Neural progenitor cell (in vitro differentiated cells): ENCODE measurements around the gene CLIC5. TPM values are rescaled to one million over a fixed set of nuclear protein-coding genes. Genes with fewer than 3 reads are reported as not detected.

ENCODE experiments used
- DNase-seq: peaks from one replicate; pipeline ENCODE4 v3.0.0-alpha.2; 2016; ENCODE audit warnings: low spot score
- H2AFZ ChIP-seq: fragments of 200-600 bp; sonication (generic); replicated peaks from 2 replicates; pipeline ENCODE4 v1.6.1; 2016; ENCODE audit warnings: antibody characterized with exemption
- H3F3A ChIP-seq: fragments of 200-600 bp; sonication (generic); 2 replicates; pipeline ENCODE4 v1.6.1; 2016; ENCODE audit warnings: antibody characterized with exemption, low read depth
- H3K27ac ChIP-seq: fragments of 200-600 bp; sonication (generic); 2 replicates; pipeline ENCODE4 v1.5.1; 2016; ENCODE audit warnings: mild to moderate bottlenecking
- H3K27me3 ChIP-seq: fragments of 200-600 bp; sonication (generic); 2 replicates; pipeline ENCODE4 v1.6.1; 2016; ENCODE audit warnings: mild to moderate bottlenecking, moderate library complexity
- H3K36me3 ChIP-seq: fragments of 200-600 bp; sonication (generic); 2 replicates; pipeline ENCODE4 v1.5.1; 2016
- H3K4me1 ChIP-seq: fragments of 200-600 bp; sonication (generic); 2 replicates; pipeline ENCODE4 v1.6.1; 2016; ENCODE audit warnings: mixed run types
- H3K4me2 ChIP-seq: fragments of 200-600 bp; sonication (generic); 2 replicates; pipeline ENCODE4 v1.6.1; 2016
- H3K4me3 ChIP-seq: fragments of 200-600 bp; sonication (generic); 2 replicates; pipeline ENCODE4 v1.5.1; 2016
- H3K79me2 ChIP-seq: fragments of 200-600 bp; sonication (generic); 2 replicates; pipeline ENCODE4 v1.6.1; 2016; ENCODE audit warnings: low read depth
- H3K9ac ChIP-seq: fragments of 200-600 bp; sonication (generic); 2 replicates; pipeline ENCODE4 v1.6.1; 2016
- H3K9me3 ChIP-seq: fragments of 200-600 bp; sonication (generic); 2 replicates; pipeline ENCODE4 v1.5.1; 2016; ENCODE audit warnings: low read depth
- H4K20me1 ChIP-seq: fragments of 200-600 bp; sonication (generic); 2 replicates; pipeline ENCODE4 v1.6.1; 2016; ENCODE audit warnings: low read depth
- H3K27ac Mint-ChIP-seq: 3 replicates; pipeline ENCODE4 v1.8.0; 2021; ENCODE audit warnings: mixed read lengths
- H3K27me3 Mint-ChIP-seq: 2 replicates; pipeline ENCODE4 v1.8.0; 2022; ENCODE audit warnings: low read depth, mild to moderate bottlenecking, inconsistent platforms, moderate library complexity, mixed read lengths; ENCODE audit not compliant: insufficient read depth
- H3K36me3 Mint-ChIP-seq: 3 replicates; pipeline ENCODE4 v1.8.0; 2021; ENCODE audit warnings: mixed read lengths
- H3K4me1 Mint-ChIP-seq: 3 replicates; pipeline ENCODE4 v1.8.0; 2021; ENCODE audit warnings: mixed read lengths
- H3K4me3 Mint-ChIP-seq: 3 replicates; pipeline ENCODE4 v1.8.0; 2021; ENCODE audit warnings: mild to moderate bottlenecking, moderate library complexity, mixed read lengths
- H3K9me3 Mint-ChIP-seq: 3 replicates; pipeline ENCODE4 v1.8.0; 2020; ENCODE audit warnings: mixed read lengths
- CTCF ChIP-seq: fragments of 200-600 bp; sonication (generic); IDR thresholded peaks from 2 replicates; pipeline ENCODE4 v1.5.1; 2017; ENCODE audit warnings: antibody characterized with exemption, mild to moderate bottlenecking
- EZH2 ChIP-seq: fragments of 200-600 bp; sonication (generic); IDR thresholded peaks from 2 replicates; pipeline ENCODE4 v1.6.1; 2017; ENCODE audit warnings: antibody characterized with exemption, mild to moderate bottlenecking, moderate library complexity
- EZH2phosphoT487 ChIP-seq: fragments of 200-600 bp; sonication (generic); IDR thresholded peaks from 2 replicates; pipeline ENCODE4 v1.6.1; 2017; ENCODE audit warnings: antibody characterized with exemption
- total RNA-seq: library from RNA; depleted of rRNA; stranded (reverse); fragments of >200 nt; gene quantifications from 2 replicates; pipeline ENCODE4 v1.2.3, GENCODE V29; 2015; ENCODE audit warnings: low replicate concordance

The CLIC5 gene
- total RNA-seq, 1 donor from 2014 or later, result not detected

DNA sequence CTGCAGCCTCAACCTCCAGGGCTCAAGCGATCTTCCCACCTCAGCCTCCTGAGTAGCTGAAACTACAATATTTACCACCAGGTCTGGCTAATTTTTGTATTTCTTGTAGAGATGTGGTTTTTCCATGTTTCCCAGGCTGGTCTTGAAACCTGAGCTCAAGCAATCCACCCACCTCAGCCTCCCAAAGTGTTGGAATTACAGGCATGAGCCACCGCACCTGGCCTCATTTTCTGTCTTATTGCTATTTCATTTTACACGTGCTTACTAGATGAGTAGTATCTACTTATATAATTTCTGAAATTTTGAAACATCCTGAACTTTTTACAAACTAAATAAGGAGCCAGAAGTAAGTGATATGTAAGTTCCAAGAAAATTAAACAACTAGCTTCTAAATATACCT, 34.6 kb downstream of the CLIC5 start:
- Histone ChIP-seq H4K20me1 (no peaks in the 10 kb centered on the region), H3K79me2 (no peaks in the 10 kb centered on the region), H3K9ac (no peak overlapping the region), H2AFZ (no peak overlapping the region), H3K4me2 (no peak overlapping the region), H3K9me3 (no peaks in the 10 kb centered on the region), H3K4me3 (no peak overlapping the region), H3K27ac (no peak overlapping the region), H3F3A (no peaks in the 10 kb centered on the region), H3K27me3 (no peaks in the 10 kb centered on the region), H3K36me3 (no peaks in the 10 kb centered on the region), H3K4me1 (no peaks in the 10 kb centered on the region)
- Mint-ChIP-seq H3K36me3 (no peaks in the 10 kb centered on the region), H3K27me3 (no peaks in the 10 kb centered on the region), H3K4me1 (no peaks in the 10 kb centered on the region), H3K9me3 (peaks cover 6% of the 10 kb centered on the region), H3K4me3 (no peak overlapping the region), H3K27ac (no peak overlapping the region)
- DNase-seq, result no peak
- TF ChIP-seq CTCF (no peak), EZH2 (no peak), EZH2phosphoT487 (no peak)

DNA sequence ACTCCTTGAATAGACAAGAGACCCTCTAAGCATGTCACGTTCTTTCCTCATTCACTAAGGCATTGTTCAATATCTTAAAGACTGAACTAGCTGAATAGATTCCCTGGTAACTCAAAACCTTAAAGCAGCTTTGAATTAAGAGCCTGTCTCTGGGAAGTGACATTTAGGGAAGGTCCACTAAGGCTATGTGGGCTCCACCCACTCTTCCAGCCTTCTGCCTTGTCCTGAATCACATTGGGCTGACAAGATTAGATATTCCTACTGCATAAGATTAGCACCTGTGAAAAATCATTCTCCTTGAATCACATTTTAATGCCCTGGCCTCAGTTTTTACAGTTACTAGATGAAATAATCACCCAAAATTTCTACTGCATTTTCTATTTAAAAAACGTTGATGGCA, 36.3 kb downstream of the CLIC5 start:
- Histone ChIP-seq H3K27ac (no peak overlapping the region), H4K20me1 (no peaks in the 10 kb centered on the region), H3F3A (no peaks in the 10 kb centered on the region), H3K9ac (no peak overlapping the region), H3K27me3 (no peaks in the 10 kb centered on the region), H2AFZ (no peak overlapping the region), H3K9me3 (no peaks in the 10 kb centered on the region), H3K4me3 (no peak overlapping the region), H3K4me2 (no peak overlapping the region), H3K36me3 (no peaks in the 10 kb centered on the region), H3K4me1 (no peaks in the 10 kb centered on the region), H3K79me2 (no peaks in the 10 kb centered on the region)
- no peak for TF ChIP-seq EZH2phosphoT487
- TF ChIP-seq EZH2, result no peak
- no peak for TF ChIP-seq CTCF
- DNase-seq, result peak; percentile 8
- Mint-ChIP-seq H3K27me3 (no peaks in the 10 kb centered on the region), H3K4me3 (no peak overlapping the region), H3K9me3 (peaks cover 8% of the 10 kb centered on the region), H3K27ac (no peak overlapping the region), H3K4me1 (no peaks in the 10 kb centered on the region), H3K36me3 (no peaks in the 10 kb centered on the region)

GRCh38 chr6:45974596-45974995, 41.1 kb downstream of the CLIC5 start:
- no peak for DNase-seq
- Mint-ChIP-seq H3K27ac (no peak overlapping the region), H3K9me3 (peaks cover 8% of the 10 kb centered on the region), H3K27me3 (no peaks in the 10 kb centered on the region), H3K4me1 (no peaks in the 10 kb centered on the region), H3K4me3 (no peak overlapping the region), H3K36me3 (no peaks in the 10 kb centered on the region)
- no peak overlapping the region for H2AFZ ChIP-seq
- TF ChIP-seq EZH2phosphoT487 (no peak), CTCF (no peak), EZH2 (no peak)
- no peaks in the 10 kb centered on the region for H3K9me3 ChIP-seq
- H4K20me1 ChIP-seq, result no peaks in the 10 kb centered on the region
- H3K4me2 ChIP-seq, result no peak overlapping the region
- H3K36me3 ChIP-seq, result no peaks in the 10 kb centered on the region
- H3K9ac ChIP-seq, result no peak overlapping the region
- H3F3A ChIP-seq, result peaks cover 10% of the 10 kb centered on the region
- H3K4me3 ChIP-seq, result no peak overlapping the region
- H3K27me3 ChIP-seq, result no peaks in the 10 kb centered on the region
- H3K79me2 ChIP-seq, result no peaks in the 10 kb centered on the region
- no peak overlapping the region for H3K27ac ChIP-seq
- H3K4me1 ChIP-seq, result peaks cover 13% of the 10 kb centered on the region
